ENCODE measurements around the gene GUK1. TPM values are rescaled to one million over a fixed set of nuclear protein-coding genes. Genes with fewer than 3 reads are reported as not detected.

GUK1 gene
- total RNA-seq, 1 experiment from 2014 or later, result 111 TPM

DNA sequence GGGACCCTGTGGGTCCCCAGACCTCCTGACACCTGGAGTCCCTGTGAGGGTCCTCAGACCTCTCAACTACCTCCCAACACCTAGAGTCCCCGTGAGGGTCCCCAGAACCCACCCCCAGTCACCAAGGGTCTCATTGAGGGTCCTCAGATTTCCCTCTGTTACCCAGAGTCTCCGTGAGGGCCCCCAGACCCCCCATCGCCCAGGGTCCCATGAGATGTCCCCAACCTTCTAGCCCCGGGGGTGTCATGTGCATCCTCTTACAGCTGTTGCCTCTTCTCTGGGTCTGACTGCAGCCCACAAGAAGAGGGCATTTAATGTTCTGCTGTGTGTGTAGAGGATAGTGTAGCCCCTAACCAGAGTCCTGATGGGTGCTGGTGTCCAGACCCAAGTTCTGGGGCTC is 7.7 kb downstream of the GUK1 start:
- Mint-ChIP-seq H3K27me3 (ENCODE audit: low read depth) (no peaks in the 10 kb centered on the region), H3K4me1 (0 out of 2 replicates have a peak, but pooled peaks cover 2% of the 10 kb centered on the region)
- POLR2A ChIA-PET, result no interaction called here

More for the DNA sequence above, 7.7 kb downstream of the GUK1 start:
- TF ChIP-seq KAT7 (CRISPR knock-in tag; IDR thresholded peaks at IDR 0.05; ENCODE audit: borderline replicate concordance), result no peak
- TF ChIP-seq, protein P1, sequence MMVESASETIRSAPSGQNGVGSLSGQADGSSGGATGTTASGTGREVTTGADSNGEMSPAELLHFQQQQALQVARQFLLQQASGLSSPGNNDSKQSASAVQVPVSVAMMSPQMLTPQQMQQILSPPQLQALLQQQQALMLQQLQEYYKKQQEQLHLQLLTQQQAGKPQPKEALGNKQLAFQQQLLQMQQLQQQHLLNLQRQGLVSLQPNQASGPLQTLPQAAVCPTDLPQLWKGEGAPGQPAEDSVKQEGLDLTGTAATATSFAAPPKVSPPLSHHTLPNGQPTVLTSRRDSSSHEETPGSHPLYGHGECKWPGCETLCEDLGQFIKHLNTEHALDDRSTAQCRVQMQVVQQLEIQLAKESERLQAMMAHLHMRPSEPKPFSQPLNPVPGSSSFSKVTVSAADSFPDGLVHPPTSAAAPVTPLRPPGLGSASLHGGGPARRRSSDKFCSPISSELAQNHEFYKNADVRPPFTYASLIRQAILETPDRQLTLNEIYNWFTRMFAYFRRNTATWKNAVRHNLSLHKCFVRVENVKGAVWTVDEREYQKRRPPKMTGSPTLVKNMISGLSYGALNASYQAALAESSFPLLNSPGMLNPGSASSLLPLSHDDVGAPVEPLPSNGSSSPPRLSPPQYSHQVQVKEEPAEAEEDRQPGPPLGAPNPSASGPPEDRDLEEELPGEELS (CRISPR knock-in tag; IDR thresholded peaks at IDR 0.05), result no peak
- TF ChIP-seq ELF4 (CRISPR knock-in tag; IDR thresholded peaks at IDR 0.05; ENCODE audit: low read depth), result no peak
- no peak for TF ChIP-seq FOXJ3 (CRISPR knock-in tag; IDR thresholded peaks at IDR 0.05; ENCODE audit: borderline replicate concordance)
- TF ChIP-seq, protein P2, sequence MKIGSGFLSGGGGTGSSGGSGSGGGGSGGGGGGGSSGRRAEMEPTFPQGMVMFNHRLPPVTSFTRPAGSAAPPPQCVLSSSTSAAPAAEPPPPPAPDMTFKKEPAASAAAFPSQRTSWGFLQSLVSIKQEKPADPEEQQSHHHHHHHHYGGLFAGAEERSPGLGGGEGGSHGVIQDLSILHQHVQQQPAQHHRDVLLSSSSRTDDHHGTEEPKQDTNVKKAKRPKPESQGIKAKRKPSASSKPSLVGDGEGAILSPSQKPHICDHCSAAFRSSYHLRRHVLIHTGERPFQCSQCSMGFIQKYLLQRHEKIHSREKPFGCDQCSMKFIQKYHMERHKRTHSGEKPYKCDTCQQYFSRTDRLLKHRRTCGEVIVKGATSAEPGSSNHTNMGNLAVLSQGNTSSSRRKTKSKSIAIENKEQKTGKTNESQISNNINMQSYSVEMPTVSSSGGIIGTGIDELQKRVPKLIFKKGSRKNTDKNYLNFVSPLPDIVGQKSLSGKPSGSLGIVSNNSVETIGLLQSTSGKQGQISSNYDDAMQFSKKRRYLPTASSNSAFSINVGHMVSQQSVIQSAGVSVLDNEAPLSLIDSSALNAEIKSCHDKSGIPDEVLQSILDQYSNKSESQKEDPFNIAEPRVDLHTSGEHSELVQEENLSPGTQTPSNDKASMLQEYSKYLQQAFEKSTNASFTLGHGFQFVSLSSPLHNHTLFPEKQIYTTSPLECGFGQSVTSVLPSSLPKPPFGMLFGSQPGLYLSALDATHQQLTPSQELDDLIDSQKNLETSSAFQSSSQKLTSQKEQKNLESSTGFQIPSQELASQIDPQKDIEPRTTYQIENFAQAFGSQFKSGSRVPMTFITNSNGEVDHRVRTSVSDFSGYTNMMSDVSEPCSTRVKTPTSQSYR (CRISPR knock-in tag; IDR thresholded peaks at IDR 0.05), result no peak
- TF ChIP-seq, protein P3, sequence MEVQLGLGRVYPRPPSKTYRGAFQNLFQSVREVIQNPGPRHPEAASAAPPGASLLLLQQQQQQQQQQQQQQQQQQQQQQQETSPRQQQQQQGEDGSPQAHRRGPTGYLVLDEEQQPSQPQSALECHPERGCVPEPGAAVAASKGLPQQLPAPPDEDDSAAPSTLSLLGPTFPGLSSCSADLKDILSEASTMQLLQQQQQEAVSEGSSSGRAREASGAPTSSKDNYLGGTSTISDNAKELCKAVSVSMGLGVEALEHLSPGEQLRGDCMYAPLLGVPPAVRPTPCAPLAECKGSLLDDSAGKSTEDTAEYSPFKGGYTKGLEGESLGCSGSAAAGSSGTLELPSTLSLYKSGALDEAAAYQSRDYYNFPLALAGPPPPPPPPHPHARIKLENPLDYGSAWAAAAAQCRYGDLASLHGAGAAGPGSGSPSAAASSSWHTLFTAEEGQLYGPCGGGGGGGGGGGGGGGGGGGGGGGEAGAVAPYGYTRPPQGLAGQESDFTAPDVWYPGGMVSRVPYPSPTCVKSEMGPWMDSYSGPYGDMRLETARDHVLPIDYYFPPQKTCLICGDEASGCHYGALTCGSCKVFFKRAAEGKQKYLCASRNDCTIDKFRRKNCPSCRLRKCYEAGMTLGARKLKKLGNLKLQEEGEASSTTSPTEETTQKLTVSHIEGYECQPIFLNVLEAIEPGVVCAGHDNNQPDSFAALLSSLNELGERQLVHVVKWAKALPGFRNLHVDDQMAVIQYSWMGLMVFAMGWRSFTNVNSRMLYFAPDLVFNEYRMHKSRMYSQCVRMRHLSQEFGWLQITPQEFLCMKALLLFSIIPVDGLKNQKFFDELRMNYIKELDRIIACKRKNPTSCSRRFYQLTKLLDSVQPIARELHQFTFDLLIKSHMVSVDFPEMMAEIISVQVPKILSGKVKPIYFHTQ (CRISPR knock-in tag; IDR thresholded peaks at IDR 0.05), result no peak
- TF ChIP-seq NFYB (CRISPR knock-in tag; conservative IDR thresholded peaks at IDR 0.05; ENCODE audit: low read depth), result no peak
- no peak for TF ChIP-seq SMAD4 (CRISPR knock-in tag; IDR thresholded peaks at IDR 0.05)
- no peak for TF ChIP-seq ZNF423 (CRISPR knock-in tag; IDR thresholded peaks at IDR 0.05)
- no peak for TF ChIP-seq ATF1 (CRISPR knock-in tag; IDR thresholded peaks at IDR 0.05)
- TF ChIP-seq, protein P4, sequence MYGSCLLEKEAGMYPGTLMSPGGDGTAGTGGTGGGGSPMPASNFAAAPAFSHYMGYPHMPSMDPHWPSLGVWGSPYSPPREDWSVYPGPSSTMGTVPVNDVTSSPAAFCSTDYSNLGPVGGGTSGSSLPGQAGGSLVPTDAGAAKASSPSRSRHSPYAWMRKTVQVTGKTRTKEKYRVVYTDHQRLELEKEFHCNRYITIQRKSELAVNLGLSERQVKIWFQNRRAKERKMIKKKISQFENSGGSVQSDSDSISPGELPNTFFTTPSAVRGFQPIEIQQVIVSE (CRISPR knock-in tag; IDR thresholded peaks at IDR 0.05; ENCODE audit: borderline replicate concordance), result no peak
- TF ChIP-seq, protein P5, sequence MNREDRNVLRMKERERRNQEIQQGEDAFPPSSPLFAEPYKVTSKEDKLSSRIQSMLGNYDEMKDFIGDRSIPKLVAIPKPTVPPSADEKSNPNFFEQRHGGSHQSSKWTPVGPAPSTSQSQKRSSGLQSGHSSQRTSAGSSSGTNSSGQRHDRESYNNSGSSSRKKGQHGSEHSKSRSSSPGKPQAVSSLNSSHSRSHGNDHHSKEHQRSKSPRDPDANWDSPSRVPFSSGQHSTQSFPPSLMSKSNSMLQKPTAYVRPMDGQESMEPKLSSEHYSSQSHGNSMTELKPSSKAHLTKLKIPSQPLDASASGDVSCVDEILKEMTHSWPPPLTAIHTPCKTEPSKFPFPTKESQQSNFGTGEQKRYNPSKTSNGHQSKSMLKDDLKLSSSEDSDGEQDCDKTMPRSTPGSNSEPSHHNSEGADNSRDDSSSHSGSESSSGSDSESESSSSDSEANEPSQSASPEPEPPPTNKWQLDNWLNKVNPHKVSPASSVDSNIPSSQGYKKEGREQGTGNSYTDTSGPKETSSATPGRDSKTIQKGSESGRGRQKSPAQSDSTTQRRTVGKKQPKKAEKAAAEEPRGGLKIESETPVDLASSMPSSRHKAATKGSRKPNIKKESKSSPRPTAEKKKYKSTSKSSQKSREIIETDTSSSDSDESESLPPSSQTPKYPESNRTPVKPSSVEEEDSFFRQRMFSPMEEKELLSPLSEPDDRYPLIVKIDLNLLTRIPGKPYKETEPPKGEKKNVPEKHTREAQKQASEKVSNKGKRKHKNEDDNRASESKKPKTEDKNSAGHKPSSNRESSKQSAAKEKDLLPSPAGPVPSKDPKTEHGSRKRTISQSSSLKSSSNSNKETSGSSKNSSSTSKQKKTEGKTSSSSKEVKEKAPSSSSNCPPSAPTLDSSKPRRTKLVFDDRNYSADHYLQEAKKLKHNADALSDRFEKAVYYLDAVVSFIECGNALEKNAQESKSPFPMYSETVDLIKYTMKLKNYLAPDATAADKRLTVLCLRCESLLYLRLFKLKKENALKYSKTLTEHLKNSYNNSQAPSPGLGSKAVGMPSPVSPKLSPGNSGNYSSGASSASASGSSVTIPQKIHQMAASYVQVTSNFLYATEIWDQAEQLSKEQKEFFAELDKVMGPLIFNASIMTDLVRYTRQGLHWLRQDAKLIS (CRISPR knock-in tag; IDR thresholded peaks at IDR 0.05; ENCODE audit: borderline replicate concordance), result no peak
- no peak for TF ChIP-seq MYBL2 (CRISPR knock-in tag; IDR thresholded peaks at IDR 0.05)
- TF ChIP-seq, protein P6, sequence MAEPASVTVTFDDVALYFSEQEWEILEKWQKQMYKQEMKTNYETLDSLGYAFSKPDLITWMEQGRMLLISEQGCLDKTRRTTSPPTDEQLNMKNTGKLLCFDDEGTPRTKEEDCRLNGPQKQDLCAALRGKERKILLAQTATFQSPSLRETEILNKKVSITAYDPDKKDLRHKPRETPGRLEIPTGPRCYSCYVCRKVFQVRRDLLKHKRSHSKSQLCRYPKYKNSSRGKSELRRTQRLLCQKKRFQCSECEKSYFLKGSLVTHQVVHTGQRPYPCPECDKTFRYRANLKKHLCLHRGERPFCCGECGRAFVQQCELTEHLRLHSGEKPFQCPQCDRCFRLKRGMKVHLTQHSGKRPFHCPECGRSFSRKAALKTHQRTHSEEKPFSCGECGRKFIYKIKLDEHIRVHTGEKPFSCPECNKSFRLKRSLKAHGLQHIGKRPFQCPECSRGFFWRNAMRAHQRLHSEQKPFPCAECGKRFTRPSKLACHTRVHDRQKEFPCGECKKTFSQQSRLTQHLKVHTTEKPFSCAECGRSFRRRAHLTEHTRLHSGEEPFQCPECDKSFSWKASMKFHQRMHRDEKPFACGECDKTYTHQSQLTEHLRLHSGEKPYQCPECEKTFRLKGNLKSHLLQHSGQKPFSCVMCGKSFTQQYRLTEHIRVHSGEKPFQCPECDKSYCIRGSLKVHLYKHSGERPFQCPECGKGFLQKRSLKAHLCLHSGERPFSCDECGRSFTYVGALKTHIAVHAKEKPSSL (CRISPR knock-in tag; conservative IDR thresholded peaks at IDR 0.05), result no peak
- TF ChIP-seq TCF7 (CRISPR knock-in tag; IDR thresholded peaks at IDR 0.05; ENCODE audit: low read depth), result no peak
- Mint-ChIP-seq H3K4me3 (no peak overlapping the region), H3K36me3 (no peaks in the 10 kb centered on the region), H3K9me3 (no peaks in the 10 kb centered on the region), H3K27ac (no peak overlapping the region)
- CTCF ChIA-PET, result interaction anchor here (2.4 kb wide), 1 partner anchor 17 kb away, joined by 11 read pairs; no protein-coding TSS in a partner anchor
- ATAC-seq (no peak), DNase-seq (ENCODE audit: low spot score) (no peak)
